Right lobe of liver (tissue), 6 donors: ENCODE measurements around the gene RNU2-63P. TPM values are rescaled to one million over a fixed set of nuclear protein-coding genes. Genes with fewer than 3 reads are reported as not detected.

ENCODE experiments used
- ATAC-seq, 4 donors: fragments of 200-7000 bp; cut with Tn5 transposase; one replicate each; pipeline ENCODE4 v1.9.1; 2020; ENCODE audit warnings: mild to moderate bottlenecking in 4 of 4, moderate library complexity in 4 of 4
- DNase-seq, 3 donors: peaks; one replicate each; pipeline ENCODE4 v3.0.0-alpha.2; 2020
- H3K27ac ChIP-seq, 3 donors: fragments of 200-600 bp; one replicate each; pipeline ENCODE4 v1.8.0; 2022
- H3K27me3 ChIP-seq, 2 donors: fragments of 200-600 bp; one replicate each; pipeline ENCODE4 v1.8.0; 2022
- H3K36me3 ChIP-seq, 4 donors: fragments of 200-600 bp; sonication (generic) in 1 of 4; one replicate each; pipeline versions ENCODE4 v1.5.1 to v1.8.0; 2017 to 2022; ENCODE audit warnings: control low read depth in 1 of 4
- H3K4me1 ChIP-seq, 4 donors: fragments of 200-600 bp; sonication (generic) in 1 of 4; one replicate each; pipeline versions ENCODE4 v1.5.1 to v1.8.0; 2017 to 2022; ENCODE audit warnings: control low read depth in 1 of 4
- H3K4me3 ChIP-seq, 3 donors: fragments of 200-600 bp; one replicate each; pipeline ENCODE4 v1.8.0; 2022
- H3K9me3 ChIP-seq, 4 donors: fragments of 200-600 bp; sonication (generic) in 1 of 4; one replicate each; pipeline versions ENCODE4 v1.5.1 to v1.8.0; 2017 to 2022; ENCODE audit warnings: control low read depth in 1 of 4
- CTCF ChIP-seq, 4 donors: fragments of 200-600 bp in 3 of 4; fragments of 450-650 bp in 1 of 4; IDR thresholded peaks; one replicate each; pipeline versions ENCODE4 v1.5.1 to v1.8.0; 2016 to 2022; ENCODE audit warnings: antibody characterized with exemption in 4 of 4, mild to moderate bottlenecking in 2 of 4
- POLR2A ChIP-seq: fragments of 450-650 bp; IDR thresholded peaks from one replicate; pipeline ENCODE4 v1.6.1; 2017; ENCODE audit warnings: antibody characterized with exemption, mild to moderate bottlenecking
- WGBS: methylation state at CpG from one replicate; pipeline ENCODE4 v1.1.6; 2018; ENCODE audit warnings: low coverage, low lambda C conversion rate; ENCODE audit not compliant: insufficient coverage; ENCODE audit errors: missing lambda C conversion rate; 5-methylcytosine and 5-hydroxymethylcytosine counted together
- intact Hi-C, 2 donors: fragments of 100-400 bp; cut with DNase I; formaldehyde crosslinking; loops; one replicate each; pipeline versions ENCODE4 v1.11.2 to v1.14.1; 2022
- total RNA-seq, 6 experiments: library from RNA; depleted of rRNA in 2 of 6; stranded (reverse); fragments of >200 nt in 2 of 6; fragmentation: NEBNext Ultra II Directional in 3 of 6; extraction: Animal tissue kit (Norgen Biotek cat#: 25700) in 3 of 6; gene quantifications; one replicate each; pipeline versions ENCODE4 v1.1.0 to v1.2.4, GENCODE V29; 2016 to 2023
- donor health status: DM: no; HTN: yes; CAD: no.
- donor health status: DM: no; HTN: no; CAD: no.
- donor health status: DM: no; HTN: no; CAD: no.
- donor health status: DM: no; HTN: yes; CAD: no.
- donor health status: DM: no; HTN: yes; CAD: no.

RNU2-63P gene
- total RNA-seq, 6 experiments from 2014 or later, result 2.0 to 4.2 (median 2.6) TPM; not detected in 3

DNA sequence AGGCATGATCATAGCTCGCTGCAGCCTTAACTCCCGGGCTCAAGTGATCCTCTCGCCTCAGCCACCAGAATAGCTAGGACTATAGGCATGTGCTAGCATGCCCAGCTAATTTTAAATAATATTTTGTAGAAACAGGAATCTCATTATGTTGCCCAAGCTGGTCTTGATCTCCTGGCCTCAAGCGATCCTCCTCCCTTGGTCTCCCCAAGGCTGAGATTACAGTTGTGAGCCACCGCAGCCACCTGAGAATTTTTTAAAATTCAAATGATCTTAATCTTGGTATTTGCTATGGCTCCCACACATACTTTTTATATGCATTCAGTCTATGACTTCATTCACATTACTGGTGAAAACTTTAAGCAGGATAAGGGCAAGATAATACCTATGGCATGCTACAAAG is 26.1 kb upstream of the RNU2-63P start:
- H3K4me1 ChIP-seq, result no peaks in the 10 kb centered on the region
- TF ChIP-seq POLR2A, result no peak
- H3K36me3 ChIP-seq, result no peaks in the 10 kb centered on the region
- 94% methylated on average over 5 of the region's 5 CpGs for WGBS
- intact Hi-C loops, result no loop called here
- no peak for ATAC-seq
- DNase-seq, result no peak
- H3K9me3 ChIP-seq, result no peaks in the 10 kb centered on the region
- H3K27ac ChIP-seq, result no peak overlapping the region
- no peaks in the 10 kb centered on the region for H3K27me3 ChIP-seq
- no peak overlapping the region for H3K4me3 ChIP-seq

DNA sequence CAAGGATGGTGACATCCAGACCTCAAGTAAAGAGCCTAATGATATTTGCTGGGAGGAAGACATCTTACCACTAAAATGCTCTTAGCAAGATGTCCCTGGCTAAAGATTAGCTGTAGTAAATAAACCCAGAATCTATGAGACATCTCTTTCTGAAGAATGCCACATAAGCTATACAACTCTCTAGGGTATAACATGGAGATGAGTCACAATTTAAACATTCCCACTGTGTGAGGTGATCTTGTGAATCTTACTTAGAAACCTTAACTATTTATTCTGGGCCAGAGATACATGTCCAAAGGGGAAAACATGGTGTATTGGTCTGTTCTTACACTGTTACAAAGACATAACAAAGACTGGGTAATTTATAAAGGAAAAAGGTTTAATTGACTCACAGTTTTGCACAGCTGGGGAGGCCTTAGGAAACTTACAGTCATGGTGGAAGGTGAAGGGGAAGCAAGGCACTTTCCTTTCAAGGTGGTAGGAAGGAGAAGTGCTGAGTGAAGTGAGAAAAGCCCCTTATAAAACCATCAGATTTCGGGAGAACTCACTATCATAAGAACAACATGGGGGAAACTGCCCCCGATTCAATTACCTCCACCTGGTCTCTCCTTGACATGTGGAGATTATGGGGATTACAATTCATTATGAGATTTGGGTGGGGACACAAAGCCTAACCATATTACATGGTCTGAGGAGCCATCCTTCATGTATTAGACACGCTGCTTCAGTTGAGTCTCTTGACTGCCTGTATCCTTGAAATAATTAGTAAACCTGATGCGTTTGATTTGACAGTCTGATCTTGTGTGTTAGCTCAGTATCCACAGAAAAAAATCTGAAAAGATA is 22.1 kb upstream of the RNU2-63P start:
- 97% methylated on average over 3 of the region's 4 CpGs for WGBS
- Histone ChIP-seq H3K4me3 (no peak overlapping the region), H3K36me3 (peaks cover 0 to 13% (median 0%) of the 10 kb centered on the region in 4 donors), H3K4me1 (no peaks in the 10 kb centered on the region), H3K27me3 (no peaks in the 10 kb centered on the region), H3K27ac (no peak overlapping the region), H3K9me3 (no peaks in the 10 kb centered on the region)
- ATAC-seq, result no peak
- intact Hi-C loops, result no loop called here
- DNase-seq, result no peak
- TF ChIP-seq CTCF (IDR thresholded peaks at IDR 0.05) (no peak), POLR2A (no peak)

- Histone ChIP-seq H3K4me1 (no peaks in the 10 kb centered on the region), H3K36me3 (peaks cover 0 to 22% (median 0%) of the 10 kb centered on the region in 4 donors), H3K27ac (no peak overlapping the region), H3K9me3 (no peaks in the 10 kb centered on the region), H3K4me3 (no peak overlapping the region), H3K27me3 (no peaks in the 10 kb centered on the region)
- DNase-seq (no peak), ATAC-seq (no peak)
- intact Hi-C loops, result no loop called here
- TF ChIP-seq CTCF (IDR thresholded peaks at IDR 0.05) (no peak), POLR2A (no peak)
Measured at GRCh38 chr2:88036606-88037005, 20.3 kb upstream of the RNU2-63P start.

DNA sequence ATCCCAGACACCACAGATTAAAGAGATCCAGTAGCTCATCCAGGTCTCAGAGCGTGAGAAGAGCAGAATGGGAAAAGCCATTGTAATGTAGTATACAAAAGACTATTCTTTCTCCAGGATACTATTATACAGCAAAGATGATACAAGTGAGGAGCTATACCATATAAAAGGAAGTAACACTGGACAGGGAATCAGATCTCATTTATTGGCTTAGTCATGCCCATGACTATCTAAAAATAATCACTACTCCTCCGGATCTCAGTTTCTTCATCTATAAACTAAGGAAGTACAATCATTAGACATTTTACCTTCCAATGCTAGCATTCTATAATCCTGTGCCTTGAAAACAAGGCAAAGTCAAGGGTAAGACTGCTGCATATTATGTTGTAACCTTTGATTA is 19.8 kb upstream of the RNU2-63P start:
- H3K27ac ChIP-seq, result no peak overlapping the region
- H3K4me3 ChIP-seq, result no peak overlapping the region
- no peaks in the 10 kb centered on the region for H3K9me3 ChIP-seq
- DNase-seq (no peak), ATAC-seq (no peak)
- intact Hi-C loops, result no loop called here
- no peaks in the 10 kb centered on the region for H3K27me3 ChIP-seq
- TF ChIP-seq CTCF (IDR thresholded peaks at IDR 0.05), result no peak
- no peak for TF ChIP-seq POLR2A
- peaks cover 0 to 27% (median 0%) of the 10 kb centered on the region in 4 donors for H3K36me3 ChIP-seq
- H3K4me1 ChIP-seq, result no peaks in the 10 kb centered on the region
- WGBS, result 77% methylated on average over 2 of the region's 2 CpGs

DNA sequence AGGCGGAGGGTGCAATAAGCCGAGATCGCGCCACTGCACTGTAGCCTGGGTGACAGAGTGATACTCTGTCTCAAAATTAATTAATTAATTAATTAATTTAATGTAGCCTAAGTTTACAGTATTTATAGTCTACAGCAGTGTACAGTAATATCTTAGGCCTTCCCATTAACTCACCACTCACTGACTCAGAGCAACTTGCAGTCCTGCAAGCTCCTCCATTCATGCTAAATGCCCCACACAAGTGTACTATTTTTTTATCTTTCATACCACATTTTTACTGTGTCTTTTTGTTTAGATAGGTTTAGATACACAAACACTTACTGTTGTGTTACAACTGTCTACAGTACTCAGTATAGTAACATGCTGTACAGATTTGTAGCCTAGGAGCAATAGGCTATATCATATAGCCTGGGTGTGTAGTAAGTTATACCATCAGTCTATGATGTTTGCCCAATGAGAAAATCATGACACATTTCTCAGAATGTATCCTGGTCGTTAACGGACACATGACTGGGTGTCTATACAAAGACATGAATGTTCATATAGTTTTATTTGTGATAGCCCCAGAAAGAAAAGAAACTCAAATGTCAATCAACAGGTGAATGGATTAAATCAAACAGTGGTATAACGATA is 15.8 kb upstream of the RNU2-63P start:
- H3K36me3 ChIP-seq, result peaks cover 0 to 51% (median 5%) of the 10 kb centered on the region in 4 donors
- TF ChIP-seq POLR2A (no peak), CTCF (IDR thresholded peaks at IDR 0.05) (no peak)

More for the DNA sequence above, 15.8 kb upstream of the RNU2-63P start:
- Histone ChIP-seq H3K9me3 (no peaks in the 10 kb centered on the region), H3K27me3 (no peaks in the 10 kb centered on the region), H3K27ac (no peak overlapping the region), H3K4me1 (no peaks in the 10 kb centered on the region), H3K4me3 (no peak overlapping the region)
- no peak for DNase-seq
- WGBS, result 98% methylated on average over 7 of the region's 7 CpGs
- intact Hi-C loops, result no loop called here
- ATAC-seq, result no peak
